ENCODE measurements around the gene GSN. TPM values are rescaled to one million over a fixed set of nuclear protein-coding genes. Genes with fewer than 3 reads are reported as not detected.

The GSN gene
- total RNA-seq, 1 experiment from 2014 or later, result 13.8 TPM

- in situ Hi-C loops (cut with HindIII; ENCODE audit: low pct_unique_long_range_greater_than_20kb, low sequenced_read_pairs), result no loop called here
- no peak for DNase-seq (ENCODE audit: low read depth)
Measured at GRCh38 chr9:121309833-121310425, 42.0 kb downstream of the GSN start.

- in situ Hi-C loops (cut with HindIII; ENCODE audit: low pct_unique_long_range_greater_than_20kb, low sequenced_read_pairs), result no loop called here
- DNase-seq (ENCODE audit: low read depth), result no peak
Measured at GRCh38 chr9:121310571-121310970, 42.6 kb downstream of the GSN start.

- in situ Hi-C loops (cut with HindIII; ENCODE audit: low pct_unique_long_range_greater_than_20kb, low sequenced_read_pairs), result no loop called here
Measured at GRCh38 chr9:121312169-121312568, 44.2 kb downstream of the GSN start.

GRCh38 chr9:121313458-121314152, 45.6 kb downstream of the GSN start:
- in situ Hi-C loops (cut with HindIII; ENCODE audit: low pct_unique_long_range_greater_than_20kb, low sequenced_read_pairs), result no loop called here
- DNase-seq (ENCODE audit: low read depth), result no peak

More at GRCh38 chr9:121312169-121312568, 44.2 kb downstream of the GSN start:
- DNase-seq (ENCODE audit: low read depth), result no peak

- no peak for DNase-seq (ENCODE audit: low read depth)
- in situ Hi-C loops (cut with HindIII; ENCODE audit: low pct_unique_long_range_greater_than_20kb, low sequenced_read_pairs), result no loop called here
Measured at GRCh38 chr9:121316378-121316777, 48.4 kb downstream of the GSN start.

- in situ Hi-C loops (cut with HindIII; ENCODE audit: low pct_unique_long_range_greater_than_20kb, low sequenced_read_pairs), result no loop called here
- no peak for DNase-seq (ENCODE audit: low read depth)
Measured at GRCh38 chr9:121316852-121317373, 49.0 kb downstream of the GSN start.

- in situ Hi-C loops (cut with HindIII; ENCODE audit: low pct_unique_long_range_greater_than_20kb, low sequenced_read_pairs), result no loop called here
- no peak for DNase-seq (ENCODE audit: low read depth)
Measured at GRCh38 chr9:121317737-121318630, 50.0 kb downstream of the GSN start.

- in situ Hi-C loops (cut with HindIII; ENCODE audit: low pct_unique_long_range_greater_than_20kb, low sequenced_read_pairs), result no loop called here
- no peak for DNase-seq (ENCODE audit: low read depth)
Measured at GRCh38 chr9:121318631-121319382, 50.8 kb downstream of the GSN start.

GRCh38 chr9:121319383-121319780, 51.4 kb downstream of the GSN start:
- DNase-seq (ENCODE audit: low read depth), result no peak
- in situ Hi-C loops (cut with HindIII; ENCODE audit: low pct_unique_long_range_greater_than_20kb, low sequenced_read_pairs), result no loop called here

GRCh38 chr9:121321016-121321503, 53.1 kb downstream of the GSN start:
- in situ Hi-C loops (cut with HindIII; ENCODE audit: low pct_unique_long_range_greater_than_20kb, low sequenced_read_pairs), result no loop called here
- no peak for DNase-seq (ENCODE audit: low read depth)

- in situ Hi-C loops (cut with HindIII; ENCODE audit: low pct_unique_long_range_greater_than_20kb, low sequenced_read_pairs), result no loop called here
- peak; percentile 83 for DNase-seq (ENCODE audit: low read depth)
Measured at GRCh38 chr9:121322037-121322736, 54.2 kb downstream of the GSN start.

- in situ Hi-C loops (cut with HindIII; ENCODE audit: low pct_unique_long_range_greater_than_20kb, low sequenced_read_pairs), result no loop called here
- DNase-seq (ENCODE audit: low read depth), result no peak
Measured at GRCh38 chr9:121322737-121323448, 54.9 kb downstream of the GSN start.

GRCh38 chr9:121323449-121324151, 55.6 kb downstream of the GSN start:
- in situ Hi-C loops (cut with HindIII; ENCODE audit: low pct_unique_long_range_greater_than_20kb, low sequenced_read_pairs), result no loop called here
- no peak for DNase-seq (ENCODE audit: low read depth)

- DNase-seq (ENCODE audit: low read depth), result no peak
- in situ Hi-C loops (cut with HindIII; ENCODE audit: low pct_unique_long_range_greater_than_20kb, low sequenced_read_pairs), result no loop called here
Measured at GRCh38 chr9:121324316-121324715, 56.4 kb downstream of the GSN start.

- in situ Hi-C loops (cut with HindIII; ENCODE audit: low pct_unique_long_range_greater_than_20kb, low sequenced_read_pairs), result no loop called here
- DNase-seq (ENCODE audit: low read depth), result no peak
Measured at GRCh38 chr9:121324755-121325154, 56.8 kb downstream of the GSN start.

GRCh38 chr9:121325387-121325786, 57.4 kb downstream of the GSN start:
- no peak for DNase-seq (ENCODE audit: low read depth)
- in situ Hi-C loops (cut with HindIII; ENCODE audit: low pct_unique_long_range_greater_than_20kb, low sequenced_read_pairs), result no loop called here
